Frontal cortex (tissue), 4 donors: ENCODE measurements around the gene NAIP. TPM values are rescaled to one million over a fixed set of nuclear protein-coding genes. Genes with fewer than 3 reads are reported as not detected.
A peak's percentile ranks its signal among the peaks of the same experiment; 100 is the strongest.
"Not testable (repeated sequence)": the region's sequence is repeated elsewhere in the genome, so short reads cannot be mapped to it uniquely, and the experiment has no call there.

ENCODE experiments used
- DNase-seq, 2 donors: peaks; one replicate each; pipeline ENCODE4 v3.0.0; 2012; ENCODE audit warnings: low spot score in 2 of 2
- FAIRE-seq: peaks from 2 replicates; lab custom pipeline; 2012; peaks lifted over from hg19 to GRCh38; lab: Jason Lieb, UNC
- total RNA-seq: library from RNA; depleted of rRNA; stranded (reverse); fragments of >200 nt; gene quantifications from one replicate; pipeline ENCODE4 v1.2.3, GENCODE V29; 2014
- donor health status: control.
- donor health status: control.
- donor health status: control.

Gene NAIP, protein sequence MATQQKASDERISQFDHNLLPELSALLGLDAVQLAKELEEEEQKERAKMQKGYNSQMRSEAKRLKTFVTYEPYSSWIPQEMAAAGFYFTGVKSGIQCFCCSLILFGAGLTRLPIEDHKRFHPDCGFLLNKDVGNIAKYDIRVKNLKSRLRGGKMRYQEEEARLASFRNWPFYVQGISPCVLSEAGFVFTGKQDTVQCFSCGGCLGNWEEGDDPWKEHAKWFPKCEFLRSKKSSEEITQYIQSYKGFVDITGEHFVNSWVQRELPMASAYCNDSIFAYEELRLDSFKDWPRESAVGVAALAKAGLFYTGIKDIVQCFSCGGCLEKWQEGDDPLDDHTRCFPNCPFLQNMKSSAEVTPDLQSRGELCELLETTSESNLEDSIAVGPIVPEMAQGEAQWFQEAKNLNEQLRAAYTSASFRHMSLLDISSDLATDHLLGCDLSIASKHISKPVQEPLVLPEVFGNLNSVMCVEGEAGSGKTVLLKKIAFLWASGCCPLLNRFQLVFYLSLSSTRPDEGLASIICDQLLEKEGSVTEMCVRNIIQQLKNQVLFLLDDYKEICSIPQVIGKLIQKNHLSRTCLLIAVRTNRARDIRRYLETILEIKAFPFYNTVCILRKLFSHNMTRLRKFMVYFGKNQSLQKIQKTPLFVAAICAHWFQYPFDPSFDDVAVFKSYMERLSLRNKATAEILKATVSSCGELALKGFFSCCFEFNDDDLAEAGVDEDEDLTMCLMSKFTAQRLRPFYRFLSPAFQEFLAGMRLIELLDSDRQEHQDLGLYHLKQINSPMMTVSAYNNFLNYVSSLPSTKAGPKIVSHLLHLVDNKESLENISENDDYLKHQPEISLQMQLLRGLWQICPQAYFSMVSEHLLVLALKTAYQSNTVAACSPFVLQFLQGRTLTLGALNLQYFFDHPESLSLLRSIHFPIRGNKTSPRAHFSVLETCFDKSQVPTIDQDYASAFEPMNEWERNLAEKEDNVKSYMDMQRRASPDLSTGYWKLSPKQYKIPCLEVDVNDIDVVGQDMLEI (N-terminal part only)
- total RNA-seq, result 20.4 TPM

- DNase-seq, FAIRE-seq: not testable (repeated sequence)
These were observed at the start of gene NAIP for GRCh38 chr5:71025289-71025953. TSS of gene NAIP (minus strand) at chr5:71025339. CDS start at chr5:71012915, 12,424 bp downstream.

GRCh38 chr5:71067262-71067928 lies 42.3 kb upstream of the NAIP start, which contains the start of gene GTF2H2:
TSS of gene GTF2H2 (minus strand) at chr5:71067676. CDS start at chr5:71062763, 4,913 bp downstream.
- FAIRE-seq, DNase-seq: not testable (repeated sequence)

DNA sequence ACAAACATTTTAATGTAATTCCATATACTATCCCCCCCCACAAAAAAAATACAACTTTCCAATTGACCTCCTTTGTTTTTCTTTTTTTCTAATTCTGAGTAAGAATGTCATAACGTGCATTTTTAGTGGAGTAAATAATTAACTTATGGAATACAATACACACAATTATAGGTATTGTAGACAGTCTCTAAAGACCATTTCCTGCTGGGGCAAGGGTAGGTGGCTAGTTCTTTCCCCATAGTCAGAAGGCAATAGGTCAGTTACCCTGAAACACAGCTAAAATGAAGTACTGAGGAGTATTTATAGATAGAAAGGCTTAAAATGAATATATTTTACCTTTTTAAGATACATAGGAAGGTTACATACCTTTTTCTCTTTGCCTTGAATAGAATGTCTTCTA lies 36.2 kb upstream of the NAIP start:
- not testable (repeated sequence) for FAIRE-seq

GRCh38 chr5:71059426-71059825 lies 34.3 kb upstream of the NAIP start:
- not testable (repeated sequence) for DNase-seq, FAIRE-seq

More for the DNA sequence above, 36.2 kb upstream of the NAIP start:
- not testable (repeated sequence) for DNase-seq

DNA sequence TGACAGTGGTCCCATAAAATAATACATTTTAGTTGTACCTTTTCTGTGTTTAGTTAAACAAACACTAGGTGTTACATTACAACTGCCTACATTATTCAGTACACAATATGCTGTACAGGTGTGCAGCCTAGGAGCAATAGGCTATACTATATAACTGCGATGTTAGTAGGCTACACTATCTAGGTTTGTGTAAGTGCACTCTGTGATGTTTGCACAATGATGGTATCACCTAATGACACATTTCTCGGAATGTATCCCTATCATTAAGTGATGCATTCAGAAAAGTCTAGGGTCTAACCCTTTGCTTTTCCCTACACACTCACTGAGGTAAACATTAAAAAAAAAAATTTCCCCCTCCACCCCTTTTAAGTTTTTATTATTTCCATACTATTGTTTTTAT lies 19.7 kb upstream of the NAIP start:
- FAIRE-seq, result peak; percentile 6
- DNase-seq, result not testable (repeated sequence)

GRCh38 chr5:71044128-71044527 lies 19.0 kb upstream of the NAIP start:
- not testable (repeated sequence) for DNase-seq, FAIRE-seq

- not testable (repeated sequence) for DNase-seq, FAIRE-seq
These were observed 6.1 kb upstream of the NAIP start for GRCh38 chr5:71031046-71031776.

DNA sequence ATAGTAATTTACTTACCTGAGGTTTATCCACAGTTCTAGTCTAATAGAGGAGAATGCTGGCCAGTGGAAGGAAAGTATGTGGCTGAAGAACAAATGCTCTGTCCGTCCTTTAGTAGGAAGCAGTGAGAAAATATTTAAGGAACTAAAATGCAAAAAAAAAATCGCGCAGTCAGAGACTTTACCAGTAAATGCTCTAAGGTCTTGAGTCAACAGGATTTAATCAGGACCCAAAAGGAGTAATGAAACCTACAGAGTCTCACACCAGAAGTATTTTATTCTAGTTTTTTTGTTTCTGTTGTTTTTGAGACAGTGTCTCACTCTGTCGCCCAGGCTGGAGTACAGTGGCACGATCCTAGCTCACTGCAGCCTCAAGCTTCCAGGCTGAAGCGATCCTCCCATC lies 4.5 kb downstream of the NAIP start:
- DNase-seq, FAIRE-seq: not testable (repeated sequence)

DNA sequence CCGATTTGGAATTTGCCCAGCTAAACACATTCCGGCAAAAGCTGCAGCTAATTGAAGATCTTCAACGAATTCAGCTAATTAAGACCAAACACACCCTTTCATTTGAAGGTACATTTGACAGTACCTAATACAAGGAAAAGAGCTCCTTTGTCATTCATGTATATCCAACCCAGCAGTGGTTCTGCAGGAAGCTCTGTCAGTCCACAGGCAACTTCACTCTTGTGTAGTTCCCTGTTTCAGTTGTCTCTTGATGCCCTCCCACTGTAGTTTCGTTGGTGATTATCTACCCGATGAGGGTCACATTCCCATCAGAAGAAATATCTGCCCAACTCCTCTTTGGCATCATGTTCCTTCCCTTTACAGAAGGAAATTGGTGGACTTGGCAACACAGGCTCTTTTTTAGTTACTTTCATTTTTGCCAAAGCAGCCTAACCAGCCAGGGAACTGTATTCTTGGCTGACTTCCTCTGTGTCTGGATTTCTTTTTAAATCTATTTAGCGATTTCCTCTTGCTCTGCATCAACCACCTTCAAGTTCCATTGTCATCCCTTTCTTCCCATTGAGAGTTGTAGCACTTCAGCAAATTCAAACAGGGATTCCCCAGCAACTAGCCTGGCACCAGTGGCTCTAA lies 6.6 kb downstream of the NAIP start:
- DNase-seq, FAIRE-seq: not testable (repeated sequence)

DNA sequence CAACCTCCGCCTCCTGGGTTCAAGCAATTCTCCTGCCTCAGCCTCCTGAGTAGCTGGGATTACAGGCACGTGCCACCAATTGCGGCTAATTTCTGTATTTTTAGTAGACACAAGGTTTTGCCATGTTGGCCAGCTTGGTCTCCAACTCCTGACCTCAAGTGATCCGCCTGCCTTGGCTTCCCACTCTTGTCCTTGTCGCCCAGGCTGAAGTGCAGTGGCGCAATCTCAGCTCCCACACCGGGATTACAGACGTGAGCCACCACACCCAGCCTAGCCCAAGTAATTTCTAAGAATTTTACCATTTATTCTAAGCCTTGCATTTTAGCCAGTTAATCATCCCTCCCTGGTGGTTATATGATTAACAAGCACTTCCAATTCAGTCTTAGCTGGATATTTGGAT lies 11.0 kb downstream of the NAIP start:
- no peak for FAIRE-seq
- no peak for DNase-seq

- DNase-seq (no peak), FAIRE-seq (no peak)
These were observed 11.6 kb downstream of the NAIP start for GRCh38 chr5:71013575-71013974.

- FAIRE-seq (no peak), DNase-seq (no peak)
These were observed 13.8 kb downstream of the NAIP start for GRCh38 chr5:71011194-71011792.

- not testable (repeated sequence) for FAIRE-seq, DNase-seq
These were observed 18.2 kb downstream of the NAIP start for GRCh38 chr5:71006983-71007382.

GRCh38 chr5:70984882-70985281 lies 40.3 kb downstream of the NAIP start:
- not testable (repeated sequence) for FAIRE-seq

GRCh38 chr5:70967220-70967619 lies 57.9 kb downstream of the NAIP start:
- FAIRE-seq, result not testable (repeated sequence)

More at GRCh38 chr5:70984882-70985281, 40.3 kb downstream of the NAIP start:
- not testable (repeated sequence) for DNase-seq

GRCh38 chr5:70964531-70964930 lies 60.6 kb downstream of the NAIP start:
- not testable (repeated sequence) for FAIRE-seq, DNase-seq

More at GRCh38 chr5:70967220-70967619, 57.9 kb downstream of the NAIP start:
- not testable (repeated sequence) for DNase-seq

DNA sequence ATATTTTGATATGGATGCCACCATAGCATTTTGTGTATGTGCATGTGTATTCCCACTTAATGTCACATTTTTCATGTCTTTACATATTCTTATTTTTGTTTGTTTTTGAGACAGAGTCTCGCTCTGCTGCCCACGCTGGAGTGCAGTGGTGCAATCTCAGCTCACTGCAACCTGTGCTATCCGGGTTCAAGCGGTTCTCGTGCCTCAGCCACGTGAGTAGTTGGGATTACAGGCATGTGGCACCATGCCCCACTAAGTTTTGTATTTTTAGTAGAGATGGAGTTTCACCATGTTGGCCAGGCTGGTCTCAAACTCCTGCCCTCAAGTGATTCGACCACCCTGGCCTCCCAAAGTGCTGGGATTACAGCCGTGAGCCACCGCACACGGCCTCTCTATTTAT lies 72.1 kb downstream of the NAIP start:
- not testable (repeated sequence) for FAIRE-seq, DNase-seq
